Measurements from ENCODE around the gene SCYGR7. TPM values are rescaled to one million over a fixed set of nuclear protein-coding genes. Genes with fewer than 3 reads are reported as not detected.

Gene SCYGR7
- polyA plus RNA-seq, 1 donor from 2014 or later: not detected

- H3K9me2 ChIP-seq (ENCODE audit: insufficient read depth, low read length): no peaks in the 10 kb centered on the region
These were observed 14.8 kb upstream of the SCYGR7 start for GRCh38 chr2:227713291-227713690.

GRCh38 chr2:227716501-227716900, 11.6 kb upstream of the SCYGR7 start:
- no peaks in the 10 kb centered on the region for H4K20me1 ChIP-seq (ENCODE audit: insufficient read depth)
- H3K9me2 ChIP-seq (ENCODE audit: insufficient read depth, low read length): no peaks in the 10 kb centered on the region
- no peak overlapping the region for H3K27ac ChIP-seq (ENCODE audit: low read length)
- no peak overlapping the region for H3K4me3 ChIP-seq (ENCODE audit: low read length)
- no peaks in the 10 kb centered on the region for H3K9me3 ChIP-seq (ENCODE audit: low read length)
- H3F3A ChIP-seq (ENCODE audit: insufficient read depth, low read length, poor library complexity, severe bottlenecking): no peaks in the 10 kb centered on the region
- no peak overlapping the region for H3K4me2 ChIP-seq (ENCODE audit: low read length)
- H3K79me2 ChIP-seq (replicated peaks; ENCODE audit: insufficient read depth, low read length): no peaks in the 10 kb centered on the region
- no peak overlapping the region for H2AFZ ChIP-seq (ENCODE audit: low read depth, low read length)
- no peaks in the 10 kb centered on the region for H3K36me3 ChIP-seq (ENCODE audit: insufficient read depth, low read length)
- peaks cover 6% of the 10 kb centered on the region for H3K27me3 ChIP-seq (ENCODE audit: insufficient read depth, low read depth, low read length)
- no peak overlapping the region for H3K9ac ChIP-seq (ENCODE audit: low read length)
- no peak for TF ChIP-seq POLR2AphosphoS5 (IDR thresholded peaks at IDR 0.05)
- no peak for TF ChIP-seq EP300 (conservative IDR thresholded peaks at IDR 0.05; ENCODE audit: poor library complexity, severe bottlenecking)
- TF ChIP-seq RAD21 (conservative IDR thresholded peaks at IDR 0.05): no peak
- TF ChIP-seq CTCF (IDR thresholded peaks at IDR 0.05; ENCODE audit: poor library complexity, severe bottlenecking): no peak
- TF ChIP-seq EZH2 (IDR thresholded peaks at IDR 0.05; ENCODE audit: borderline replicate concordance, insufficient read depth, low read length, poor library complexity, severe bottlenecking): no peak
- TF ChIP-seq SMC3 (conservative IDR thresholded peaks at IDR 0.05; ENCODE audit: poor library complexity): no peak

More at GRCh38 chr2:227713291-227713690, 14.8 kb upstream of the SCYGR7 start:
- no peak overlapping the region for H2AFZ ChIP-seq (ENCODE audit: low read depth, low read length)
- TF ChIP-seq CTCF (IDR thresholded peaks at IDR 0.05; ENCODE audit: poor library complexity, severe bottlenecking) (no peak), REST (IDR thresholded peaks at IDR 0.05; ENCODE audit: borderline replicate concordance) (no peak), EP300 (conservative IDR thresholded peaks at IDR 0.05; ENCODE audit: poor library complexity, severe bottlenecking) (no peak), EZH2 (IDR thresholded peaks at IDR 0.05; ENCODE audit: borderline replicate concordance, insufficient read depth, low read length, poor library complexity, severe bottlenecking) (no peak), TAF1 (IDR thresholded peaks at IDR 0.05; ENCODE audit: low read depth) (no peak), SMC3 (conservative IDR thresholded peaks at IDR 0.05; ENCODE audit: poor library complexity) (no peak), MXI1 (conservative IDR thresholded peaks at IDR 0.05; ENCODE audit: poor library complexity, severe bottlenecking) (no peak), RAD21 (conservative IDR thresholded peaks at IDR 0.05) (no peak), POLR2AphosphoS5 (IDR thresholded peaks at IDR 0.05) (no peak)
- H3K4me3 ChIP-seq (ENCODE audit: low read length): no peak overlapping the region
- no peaks in the 10 kb centered on the region for H3K9me3 ChIP-seq (ENCODE audit: low read length)
- no peaks in the 10 kb centered on the region for H3F3A ChIP-seq (ENCODE audit: insufficient read depth, low read length, poor library complexity, severe bottlenecking)
- H3K9ac ChIP-seq (ENCODE audit: low read length): no peak overlapping the region
- no peak overlapping the region for H3K27ac ChIP-seq (ENCODE audit: low read length)
- H3K4me2 ChIP-seq (ENCODE audit: low read length): no peak overlapping the region
- H3K79me2 ChIP-seq (replicated peaks; ENCODE audit: insufficient read depth, low read length): no peaks in the 10 kb centered on the region
- H4K20me1 ChIP-seq (ENCODE audit: insufficient read depth): no peaks in the 10 kb centered on the region
- peaks cover 6% of the 10 kb centered on the region for H3K27me3 ChIP-seq (ENCODE audit: insufficient read depth, low read depth, low read length)
- H3K36me3 ChIP-seq (ENCODE audit: insufficient read depth, low read length): no peaks in the 10 kb centered on the region

Measured in neural cell (in vitro differentiated cells).